VCaP (cell line): ENCODE measurements around the gene SLC19A1.

Source experiments
- H3K27ac ChIP-seq: fragments of 450-650 bp; 2 replicates; pipeline ENCODE4 v1.5.1; 2017
- CTCF ChIP-seq: fragments of 450-650 bp; conservative IDR thresholded peaks from 2 replicates; pipeline ENCODE4 v1.5.1; 2017; ENCODE audit warnings: mild to moderate bottlenecking, moderate library complexity

The SLC19A1 gene

GRCh38 chr21:45478115-45478801, 64.0 kb downstream of the SLC19A1 start:
- peak; percentile 99 for TF ChIP-seq CTCF
- peak overlapping the region; percentile 42; the same call in 1 of the 2 replicates for H3K27ac ChIP-seq

- no peak for TF ChIP-seq CTCF
- peak overlapping the region; percentile 42; the same call in 1 of the 2 replicates for H3K27ac ChIP-seq
These were observed 64.8 kb downstream of the SLC19A1 start for GRCh38 chr21:45477176-45478114.

GRCh38 chr21:45476582-45476981, 65.7 kb downstream of the SLC19A1 start:
- TF ChIP-seq CTCF = no peak
- no peak overlapping the region for H3K27ac ChIP-seq

GRCh38 chr21:45475797-45476570, 66.3 kb downstream of the SLC19A1 start:
- H3K27ac ChIP-seq = no peak overlapping the region
- TF ChIP-seq CTCF = no peak

GRCh38 chr21:45475004-45475685, 67.1 kb downstream of the SLC19A1 start:
- TF ChIP-seq CTCF = no peak
- H3K27ac ChIP-seq = no peak overlapping the region

GRCh38 chr21:45474323-45474950, 67.8 kb downstream of the SLC19A1 start:
- no peak for TF ChIP-seq CTCF

More at GRCh38 chr21:45474323-45474950, 67.8 kb downstream of the SLC19A1 start:
- H3K27ac ChIP-seq = no peak overlapping the region
